OCI-LY1 (cell line): Measurements from ENCODE around the gene RBPJL.

Experiments used
- H2AFZ ChIP-seq: fragments of 200-600 bp; sonication (generic), shearing (Covaris generic); 2 replicates; pipeline ENCODE4 v1.6.0; 2014; ENCODE audit warnings: antibody characterized with exemption, mild to moderate bottlenecking, low read length
- H3F3A ChIP-seq: fragments of 200-600 bp; sonication (generic), shearing (Covaris generic); 2 replicates; pipeline ENCODE4 v1.6.0; 2014; ENCODE audit warnings: mild to moderate bottlenecking, antibody characterized with exemption, low read length, moderate library complexity; ENCODE audit not compliant: insufficient read depth
- H3K27ac ChIP-seq: fragments of 200-600 bp; sonication (generic); 2 replicates; pipeline ENCODE4 v1.5.1; 2014; ENCODE audit warnings: low read length, mixed run types, mild to moderate bottlenecking, low read depth; ENCODE audit not compliant: poor library complexity, severe bottlenecking
- H3K27me3 ChIP-seq: fragments of 200-600 bp; sonication (generic); 2 replicates; pipeline ENCODE4 v1.6.0; 2014; ENCODE audit warnings: antibody characterized with exemption, mild to moderate bottlenecking, low read length, moderate library complexity; ENCODE audit not compliant: insufficient read depth
- H3K36me3 ChIP-seq: fragments of 200-600 bp; sonication (generic); 2 replicates; pipeline ENCODE4 v1.6.1; 2014; ENCODE audit warnings: mild to moderate bottlenecking, antibody characterized with exemption, low read length, moderate library complexity, mixed read lengths; ENCODE audit not compliant: insufficient read depth
- H3K4me1 ChIP-seq: fragments of 200-600 bp; sonication (generic); 2 replicates; pipeline ENCODE4 v1.5.1; 2014; ENCODE audit warnings: mild to moderate bottlenecking, low read length, moderate library complexity; ENCODE audit not compliant: insufficient read depth, severe bottlenecking
- H3K4me2 ChIP-seq: fragments of 200-600 bp; sonication (generic), shearing (Covaris generic); 2 replicates; pipeline ENCODE4 v1.6.1; 2014; ENCODE audit warnings: low read length
- H3K4me3 ChIP-seq: fragments of 200-600 bp; sonication (generic); 2 replicates; pipeline ENCODE4 v1.5.1; 2014; ENCODE audit warnings: low read length, low read depth, mild to moderate bottlenecking, mixed read lengths; ENCODE audit not compliant: poor library complexity, severe bottlenecking
- H3K79me2 ChIP-seq: fragments of 200-600 bp; shearing (Covaris generic); 2 replicates; pipeline ENCODE4 v1.6.1; 2016; ENCODE audit warnings: mixed run types, low read length, mixed read lengths; ENCODE audit not compliant: insufficient read depth
- H3K9ac ChIP-seq: fragments of 200-600 bp; sonication (generic), shearing (Covaris generic); 2 replicates; pipeline ENCODE4 v1.6.1; 2014; ENCODE audit warnings: mild to moderate bottlenecking, low read length, mixed read lengths
- H3K9me2 ChIP-seq: fragments of 200-600 bp; sonication (generic), shearing (Covaris generic); 2 replicates; pipeline ENCODE4 v1.6.1; 2014; ENCODE audit warnings: low read depth, mild to moderate bottlenecking, low read length, mixed read lengths
- H3K9me3 ChIP-seq: fragments of 200-600 bp; shearing (Covaris generic); 2 replicates; pipeline ENCODE4 v1.6.1; 2014; ENCODE audit warnings: low read length, mixed read lengths
- H4K20me1 ChIP-seq: fragments of 200-600 bp; sonication (generic), shearing (Covaris generic); 2 replicates; pipeline ENCODE4 v1.6.0; 2016; ENCODE audit warnings: mild to moderate bottlenecking, low read length; ENCODE audit not compliant: insufficient read depth
- CTCF ChIP-seq: fragments of 200-600 bp; sonication (generic), shearing (Covaris generic); IDR thresholded peaks from 2 replicates; pipeline ENCODE4 v1.5.1; 2017; ENCODE audit warnings: mild to moderate bottlenecking, antibody characterized with exemption, low read length, moderate library complexity, mixed read lengths
- EZH2 ChIP-seq: fragments of 200-600 bp; sonication (generic), shearing (Covaris generic); IDR thresholded peaks from 2 replicates; pipeline ENCODE4 v1.8.0; 2017; ENCODE audit warnings: borderline replicate concordance, mixed run types, mild to moderate bottlenecking, antibody characterized with exemption, low read length, moderate library complexity, mixed read lengths

Gene RBPJL

GRCh38 chr20:45330476-45330875, 23.8 kb downstream of the RBPJL start:
- Histone ChIP-seq H2AFZ (no peak overlapping the region), H3K27ac (no peak overlapping the region)

GRCh38 chr20:45336530-45337366, 30.1 kb downstream of the RBPJL start:
- no peak for TF ChIP-seq CTCF
- no peak for TF ChIP-seq EZH2
- H3K4me3 ChIP-seq = no peak overlapping the region
- H3K9ac ChIP-seq = no peak overlapping the region
- H2AFZ ChIP-seq = no peak overlapping the region
- H3F3A ChIP-seq = no peaks in the 10 kb centered on the region
- H3K9me2 ChIP-seq = no peaks in the 10 kb centered on the region
- H3K79me2 ChIP-seq = no peaks in the 10 kb centered on the region
- no peaks in the 10 kb centered on the region for H3K36me3 ChIP-seq
- H3K27me3 ChIP-seq = 0 out of 2 replicates have a peak, but pooled peaks cover 6% of the 10 kb centered on the region
- H3K27ac ChIP-seq = no peak overlapping the region
- no peaks in the 10 kb centered on the region for H3K4me1 ChIP-seq
- no peaks in the 10 kb centered on the region for H4K20me1 ChIP-seq
- no peaks in the 10 kb centered on the region for H3K9me3 ChIP-seq
- no peak overlapping the region for H3K4me2 ChIP-seq

More at GRCh38 chr20:45330476-45330875, 23.8 kb downstream of the RBPJL start:
- Histone ChIP-seq H3K4me3 (no peak overlapping the region), H3K79me2 (no peaks in the 10 kb centered on the region), H3K4me1 (no peaks in the 10 kb centered on the region), H3K36me3 (no peaks in the 10 kb centered on the region), H3K27me3 (no peaks in the 10 kb centered on the region), H3K9ac (no peak overlapping the region), H3K9me2 (no peaks in the 10 kb centered on the region), H4K20me1 (no peaks in the 10 kb centered on the region), H3K9me3 (no peaks in the 10 kb centered on the region), H3F3A (no peaks in the 10 kb centered on the region), H3K4me2 (no peak overlapping the region)
- TF ChIP-seq CTCF (no peak), EZH2 (no peak)

GRCh38 chr20:45337367-45338120, 30.9 kb downstream of the RBPJL start:
- Histone ChIP-seq H3K4me2 (no peak overlapping the region), H3K9ac (no peak overlapping the region), H3K4me1 (no peaks in the 10 kb centered on the region), H3K79me2 (no peaks in the 10 kb centered on the region), H3K9me3 (no peaks in the 10 kb centered on the region), H3K27ac (no peak overlapping the region), H3K27me3 (0 out of 2 replicates have a peak, but pooled peaks cover 6% of the 10 kb centered on the region), H3K4me3 (no peak overlapping the region), H2AFZ (no peak overlapping the region), H3F3A (no peaks in the 10 kb centered on the region), H3K9me2 (no peaks in the 10 kb centered on the region), H3K36me3 (no peaks in the 10 kb centered on the region), H4K20me1 (no peaks in the 10 kb centered on the region)
- TF ChIP-seq EZH2 (no peak), CTCF (no peak)
